Astrocyte of the hippocampus (primary cell): ENCODE measurements around the gene RAB3A.
"Not testable (repeated sequence)": the region's sequence is repeated elsewhere in the genome, so short reads cannot be mapped to it uniquely, and the experiment has no call there.

Experiments
- DNase-seq: peaks from one replicate; pipeline ENCODE4 v3.0.0; 2011; ENCODE audit warnings: low read depth, low spot score

The RAB3A gene

DNA sequence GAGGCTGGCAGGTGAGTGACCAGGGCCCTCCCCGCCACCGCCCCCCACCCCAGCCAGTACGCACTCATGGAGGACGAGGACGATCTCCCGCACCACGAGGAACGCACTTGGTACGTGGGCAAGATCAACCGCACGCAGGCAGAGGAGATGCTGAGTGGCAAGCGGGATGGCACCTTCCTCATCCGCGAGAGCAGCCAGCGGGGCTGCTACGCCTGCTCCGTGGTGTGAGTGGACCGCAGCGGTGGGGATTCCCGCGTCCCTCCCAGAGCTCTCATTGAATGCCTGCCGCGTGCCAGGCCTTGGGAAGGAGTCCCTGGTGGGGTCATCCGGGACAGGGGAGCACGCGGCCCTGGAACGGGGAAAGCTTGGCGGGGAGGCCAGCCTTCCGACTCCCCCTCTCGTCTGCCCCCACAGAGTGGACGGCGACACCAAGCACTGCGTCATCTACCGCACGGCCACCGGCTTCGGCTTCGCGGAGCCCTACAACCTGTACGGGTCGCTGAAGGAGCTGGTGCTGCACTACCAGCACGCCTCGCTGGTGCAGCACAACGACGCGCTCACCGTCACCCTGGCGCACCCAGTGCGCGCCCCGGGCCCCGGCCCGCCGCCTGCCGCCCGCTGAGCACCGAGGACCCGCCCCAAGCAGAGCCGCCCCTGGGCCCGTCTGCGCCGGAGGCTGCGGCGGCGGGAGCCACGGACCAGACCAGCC is 35.0 kb downstream of the RAB3A start:
- no peak for DNase-seq

DNA sequence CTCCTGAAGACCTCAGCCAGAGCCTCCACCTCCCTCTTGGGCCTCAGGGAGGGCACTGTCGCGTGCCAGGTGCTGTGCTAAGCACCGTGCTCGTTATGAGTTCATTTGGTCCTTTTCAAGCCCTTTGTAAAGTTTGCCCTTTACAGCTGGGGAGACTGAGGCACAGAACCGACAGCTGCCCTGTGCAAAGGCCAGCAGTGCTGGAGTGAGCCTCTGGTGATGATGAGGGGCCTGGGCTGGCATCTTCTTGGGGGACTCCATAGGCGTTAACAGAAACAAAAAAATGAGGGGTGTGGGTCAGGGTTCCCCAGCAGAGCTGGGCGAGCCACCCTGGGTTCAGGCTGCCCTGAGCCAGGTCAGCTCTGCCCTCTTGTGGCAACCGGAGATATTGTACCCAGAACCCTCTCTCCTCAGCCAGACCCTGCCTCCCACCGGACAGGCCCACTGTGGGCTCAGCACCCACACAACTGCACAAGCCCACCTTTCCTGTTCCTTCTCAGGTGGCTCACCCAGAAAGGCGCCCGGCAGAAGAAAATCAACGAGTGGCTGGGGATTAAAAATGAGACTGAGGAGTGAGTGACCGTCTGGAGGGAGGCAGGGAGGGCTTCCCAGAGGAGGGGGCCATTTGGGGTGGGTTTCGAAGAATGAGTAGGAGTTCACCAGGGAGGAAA is 35.7 kb downstream of the RAB3A start:
- DNase-seq, result peak; percentile 58

DNA sequence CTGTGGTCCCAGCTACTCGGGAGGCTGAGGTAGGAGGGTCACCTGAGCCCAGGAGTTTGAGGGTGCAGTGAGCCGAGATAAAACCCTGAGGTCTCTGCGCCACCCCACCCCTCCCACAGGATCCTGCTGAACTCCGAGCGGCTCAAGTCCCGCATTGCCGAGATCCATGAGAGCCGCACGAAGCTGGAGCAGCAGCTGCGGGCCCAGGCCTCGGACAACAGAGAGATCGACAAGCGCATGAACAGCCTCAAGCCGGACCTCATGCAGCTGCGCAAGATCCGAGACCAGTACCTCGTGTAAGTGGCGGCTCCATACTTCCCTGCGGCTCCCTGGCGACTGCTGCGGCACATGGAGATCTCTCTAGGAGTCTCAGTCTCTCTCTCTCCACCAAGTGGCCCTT is 36.8 kb downstream of the RAB3A start:
- no peak for DNase-seq

DNA sequence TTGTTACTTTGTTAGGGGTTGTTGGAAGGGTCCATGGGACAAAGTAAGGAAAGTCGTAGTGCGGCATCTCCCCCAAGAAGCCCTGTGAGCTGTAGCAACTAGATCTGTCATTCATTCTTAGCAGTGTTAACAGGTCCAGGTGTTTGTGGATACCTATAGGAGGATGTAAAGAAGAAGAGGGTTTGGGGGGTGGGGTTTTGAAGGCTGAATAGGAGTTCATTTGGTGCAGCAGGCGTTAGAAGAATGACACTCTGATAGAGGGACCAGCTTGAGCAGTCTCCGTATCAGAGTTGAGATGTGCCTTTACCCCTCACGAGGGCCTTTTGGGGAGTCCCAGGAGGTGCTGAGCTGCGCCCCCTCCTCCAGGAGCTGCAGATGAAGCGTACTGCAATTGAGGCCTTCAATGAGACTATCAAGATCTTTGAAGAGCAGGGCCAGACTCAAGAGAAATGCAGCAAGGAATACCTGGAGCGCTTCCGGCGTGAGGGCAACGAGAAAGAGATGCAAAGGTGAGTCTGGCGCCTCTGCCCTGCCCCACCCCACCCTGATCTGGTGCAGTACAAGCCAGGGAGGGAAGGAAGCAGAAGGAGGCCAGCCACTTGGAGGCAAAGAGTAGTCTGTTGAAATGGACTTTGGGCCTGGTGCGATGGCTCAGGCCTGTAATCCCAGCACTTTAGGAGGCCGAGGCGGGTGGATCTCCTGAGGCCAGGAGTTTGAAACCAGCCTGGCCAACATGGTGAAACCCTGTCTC is 37.9 kb downstream of the RAB3A start:
- DNase-seq, result no peak

DNA sequence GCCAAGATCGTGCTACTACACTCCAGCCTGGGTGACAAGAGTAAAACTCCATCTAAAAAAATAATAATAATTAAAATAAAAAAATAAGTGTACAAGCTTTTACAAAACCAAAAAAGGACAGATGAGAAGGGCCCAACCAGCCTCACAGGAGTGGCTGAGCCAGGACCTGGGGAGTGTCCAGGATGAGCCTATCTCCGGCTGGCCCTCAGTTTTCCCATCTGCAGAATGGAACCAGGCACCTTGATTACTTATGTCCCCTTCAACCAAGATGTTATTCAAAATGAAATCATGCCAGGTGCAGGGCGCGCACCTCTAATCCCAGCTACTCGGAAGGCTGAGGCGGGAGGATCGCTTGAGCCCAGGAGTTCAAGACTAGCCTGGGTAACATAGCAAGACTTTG is 39.8 kb downstream of the RAB3A start:
- no peak for DNase-seq

DNA sequence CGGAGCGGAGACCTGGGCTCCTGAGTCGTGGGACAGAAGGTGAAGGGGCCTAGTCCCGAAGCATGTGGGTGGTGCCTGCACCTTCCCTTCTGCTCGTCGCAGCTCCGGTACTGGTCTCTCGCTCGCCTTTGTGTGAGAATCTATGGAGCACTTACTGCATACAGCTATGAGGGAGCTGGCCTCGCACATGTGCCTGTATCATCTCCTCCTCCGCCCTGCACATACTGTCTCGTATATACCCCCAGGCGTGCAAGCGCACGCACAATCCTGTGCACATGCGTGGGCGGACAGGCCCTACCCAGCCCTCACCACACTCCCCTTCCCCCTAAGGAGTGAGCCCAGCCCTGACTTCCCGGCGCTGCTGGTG is 42.2 kb downstream of the RAB3A start:
- DNase-seq, result no peak

DNA sequence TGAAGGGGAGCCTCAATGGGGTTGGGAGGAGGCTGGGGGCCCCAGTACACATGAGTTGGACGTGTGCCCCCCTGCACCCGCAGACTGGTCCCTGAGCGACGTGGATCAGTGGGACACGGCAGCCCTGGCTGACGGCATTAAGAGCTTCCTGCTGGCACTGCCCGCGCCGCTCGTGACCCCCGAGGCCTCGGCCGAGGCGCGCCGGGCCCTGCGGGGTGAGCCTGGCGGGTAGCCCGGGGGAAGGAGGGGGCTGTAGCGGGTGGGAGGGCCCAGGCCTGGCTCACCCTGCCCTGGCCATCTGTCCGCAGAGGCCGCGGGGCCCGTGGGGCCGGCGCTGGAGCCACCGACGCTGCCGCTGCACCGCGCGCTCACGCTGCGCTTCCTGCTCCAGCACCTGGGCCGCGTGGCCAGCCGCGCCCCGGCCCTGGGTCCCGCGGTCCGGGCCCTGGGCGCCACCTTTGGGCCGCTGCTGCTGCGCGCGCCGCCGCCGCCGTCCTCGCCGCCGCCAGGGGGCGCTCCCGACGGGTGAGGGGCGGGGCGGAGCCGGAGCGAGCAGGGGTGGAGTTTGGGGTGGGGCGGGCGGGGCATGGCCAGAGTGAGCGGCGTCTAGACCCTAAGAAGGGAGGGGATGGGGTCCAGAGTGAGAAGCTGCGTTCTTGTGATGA is 42.7 kb downstream of the RAB3A start:
- DNase-seq, result peak; percentile 89

DNA sequence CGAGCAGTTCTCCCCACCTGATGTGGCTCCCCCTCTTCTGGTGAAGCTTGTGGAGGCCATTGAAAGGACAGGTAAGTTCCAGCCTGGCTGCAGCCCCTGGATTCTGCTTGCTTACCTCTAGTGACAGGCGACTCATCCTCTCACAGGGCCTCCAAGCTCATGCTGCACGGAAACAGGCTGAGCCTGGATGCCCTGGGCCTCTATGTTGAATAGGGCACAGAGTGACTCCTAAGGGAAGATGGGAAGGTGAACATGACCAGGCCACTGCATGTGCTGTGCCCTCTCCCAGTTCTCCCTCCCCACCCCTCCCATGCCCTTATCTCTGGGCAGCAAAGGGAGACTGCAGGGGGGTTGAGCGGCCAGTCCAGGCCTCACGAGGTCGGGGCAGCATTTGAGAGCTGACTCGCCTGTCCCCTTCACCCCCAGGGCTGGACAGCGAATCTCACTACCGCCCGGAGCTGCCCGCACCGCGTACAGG is 43.3 kb downstream of the RAB3A start:
- peak; percentile 16 for DNase-seq

DNA sequence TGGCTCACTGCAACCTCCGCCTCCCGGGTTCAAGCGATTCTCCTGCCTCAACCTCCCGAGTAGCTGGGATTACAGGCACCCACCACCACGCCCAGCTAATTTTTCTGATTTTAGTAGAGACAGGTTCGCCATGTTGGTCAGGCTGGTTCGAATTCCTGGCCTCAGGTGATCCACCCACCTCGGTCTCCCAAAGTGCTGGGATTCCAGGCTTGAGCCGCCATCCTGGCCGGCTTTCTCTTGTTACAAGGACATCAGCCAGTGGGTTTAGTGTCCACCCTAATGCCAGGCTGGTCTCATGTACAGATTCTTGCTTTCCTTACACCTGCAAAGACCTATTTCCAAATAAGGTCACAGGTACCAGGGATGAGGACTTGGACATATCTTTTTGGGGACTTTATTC is 44.0 kb downstream of the RAB3A start:
- DNase-seq, result no peak

DNA sequence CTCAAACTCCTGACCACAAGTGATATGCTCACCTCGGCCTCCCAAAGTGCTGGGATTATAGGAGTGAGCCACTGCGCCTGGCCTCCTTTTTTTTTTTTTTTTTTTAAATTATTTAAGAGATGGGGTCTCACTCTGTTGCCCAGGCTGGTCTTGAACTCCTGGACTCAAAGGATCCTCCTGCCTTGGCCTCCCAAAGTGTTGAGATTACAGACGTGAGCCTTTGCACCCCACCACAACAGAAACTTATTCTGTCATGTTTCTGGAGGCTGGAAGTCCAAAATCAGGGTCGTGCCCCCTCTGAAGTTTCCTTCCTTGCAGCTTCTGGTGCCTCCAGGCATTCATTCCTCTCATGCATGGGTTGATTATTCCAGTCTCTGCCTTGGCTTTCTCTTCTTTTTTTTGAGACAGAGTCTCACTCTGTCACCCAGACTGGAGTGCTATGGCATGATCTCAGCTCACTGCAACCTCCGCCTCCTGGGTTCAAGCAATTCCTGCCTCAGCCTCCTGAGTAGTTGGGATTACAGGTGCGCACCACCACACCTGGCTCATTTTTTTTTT is 44.7 kb downstream of the RAB3A start:
- DNase-seq, result not testable (repeated sequence)

DNA sequence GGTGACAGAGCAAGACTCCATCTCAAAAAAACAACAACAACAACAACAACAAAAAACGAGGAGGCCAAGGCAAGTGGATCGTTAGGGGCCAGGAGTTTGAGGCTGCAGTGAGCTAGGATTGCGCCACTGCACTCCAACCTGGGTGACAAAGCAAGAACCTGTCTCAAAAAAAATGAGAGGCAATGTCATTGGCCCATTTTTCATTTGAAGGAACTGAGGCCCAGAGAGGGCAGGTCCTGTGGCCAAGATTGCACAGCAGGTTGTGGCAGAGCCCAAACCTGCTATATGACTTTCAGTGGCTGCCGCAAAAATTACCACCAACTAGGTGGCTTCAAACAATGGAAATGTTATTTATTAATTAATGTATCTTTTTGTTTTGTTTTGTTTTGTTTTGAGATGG is 45.4 kb downstream of the RAB3A start:
- DNase-seq, result no peak

DNA sequence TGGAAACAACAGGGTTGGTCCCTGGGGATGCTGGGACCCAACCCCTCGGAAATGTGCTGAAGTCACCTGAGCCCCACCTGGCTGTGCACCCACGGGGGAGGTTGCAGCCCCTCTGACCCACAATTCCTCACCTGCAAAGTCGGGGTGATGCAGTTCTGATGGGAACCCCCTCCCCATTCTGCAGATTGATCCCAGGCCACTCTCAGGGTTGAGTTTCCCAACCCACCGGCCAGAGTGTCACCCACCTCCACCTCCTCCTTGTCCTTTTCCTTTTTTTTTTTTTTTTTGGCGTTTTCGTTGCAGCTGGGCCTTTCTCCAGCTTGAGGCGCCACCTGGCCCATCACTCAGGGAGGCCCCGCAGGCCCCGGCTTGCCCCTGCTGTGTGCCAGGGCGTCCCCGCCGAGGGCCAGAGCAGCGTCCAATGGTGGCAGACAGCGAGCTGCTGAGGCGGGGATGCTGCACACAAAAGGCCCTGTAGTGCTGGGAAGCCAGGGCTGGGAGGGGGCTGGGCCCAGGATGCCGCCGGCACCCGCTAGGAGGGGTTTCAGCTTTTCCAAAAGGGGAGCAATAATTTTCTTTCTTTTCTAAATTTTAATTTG is 46.3 kb downstream of the RAB3A start:
- peak; percentile 83 for DNase-seq

DNA sequence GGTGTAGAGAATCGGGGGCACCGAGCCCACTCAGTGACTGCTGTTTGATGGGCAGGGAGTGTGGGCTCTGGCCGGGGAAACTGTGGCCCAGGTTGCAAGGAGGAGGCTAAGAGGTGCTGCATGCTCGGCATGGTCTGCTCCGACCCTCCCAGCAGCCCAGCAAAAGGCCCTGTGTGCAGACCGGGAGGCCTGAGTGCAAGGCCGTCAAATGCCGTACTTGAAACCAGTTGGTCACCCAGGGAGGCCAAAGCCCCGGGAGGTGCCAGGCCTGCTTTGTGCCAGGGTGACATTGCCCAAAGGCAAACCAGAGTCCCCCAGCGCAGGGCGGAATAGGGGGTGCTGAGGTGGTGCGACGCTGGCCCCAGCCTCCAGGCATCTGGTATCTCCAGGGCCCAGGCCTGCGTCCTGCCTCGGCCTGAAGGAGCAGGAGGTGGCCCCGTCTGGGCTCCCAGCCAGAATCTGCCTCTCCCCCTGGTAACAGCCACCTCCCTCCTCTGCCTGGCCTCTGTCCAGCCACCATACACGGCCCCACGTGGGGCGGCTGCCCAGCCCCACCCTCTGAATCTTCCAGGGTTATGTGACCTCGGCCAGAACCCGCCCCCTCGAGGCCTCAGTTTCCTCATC is 46.9 kb downstream of the RAB3A start:
- peak; percentile 96 for DNase-seq

DNA sequence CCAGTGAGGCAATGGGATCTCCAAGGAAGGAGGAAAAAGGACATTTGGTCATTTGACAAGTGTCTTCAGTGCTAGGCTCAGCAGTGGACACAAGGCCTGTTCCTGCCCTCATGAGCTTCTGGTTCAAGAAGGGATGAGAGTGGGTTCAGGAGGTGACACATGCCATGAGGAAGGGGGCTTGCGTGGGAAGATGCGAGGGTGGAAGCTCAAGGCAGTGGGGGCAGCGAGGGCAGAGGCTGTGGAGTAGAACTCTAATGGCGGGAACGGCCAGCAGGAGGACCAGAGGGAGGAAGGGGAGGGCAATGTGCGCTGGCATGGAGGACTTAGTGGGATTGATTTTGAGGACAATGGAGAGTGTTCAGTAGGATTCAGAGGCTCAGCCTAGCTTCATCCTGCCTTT is 47.6 kb downstream of the RAB3A start:
- no peak for DNase-seq

DNA sequence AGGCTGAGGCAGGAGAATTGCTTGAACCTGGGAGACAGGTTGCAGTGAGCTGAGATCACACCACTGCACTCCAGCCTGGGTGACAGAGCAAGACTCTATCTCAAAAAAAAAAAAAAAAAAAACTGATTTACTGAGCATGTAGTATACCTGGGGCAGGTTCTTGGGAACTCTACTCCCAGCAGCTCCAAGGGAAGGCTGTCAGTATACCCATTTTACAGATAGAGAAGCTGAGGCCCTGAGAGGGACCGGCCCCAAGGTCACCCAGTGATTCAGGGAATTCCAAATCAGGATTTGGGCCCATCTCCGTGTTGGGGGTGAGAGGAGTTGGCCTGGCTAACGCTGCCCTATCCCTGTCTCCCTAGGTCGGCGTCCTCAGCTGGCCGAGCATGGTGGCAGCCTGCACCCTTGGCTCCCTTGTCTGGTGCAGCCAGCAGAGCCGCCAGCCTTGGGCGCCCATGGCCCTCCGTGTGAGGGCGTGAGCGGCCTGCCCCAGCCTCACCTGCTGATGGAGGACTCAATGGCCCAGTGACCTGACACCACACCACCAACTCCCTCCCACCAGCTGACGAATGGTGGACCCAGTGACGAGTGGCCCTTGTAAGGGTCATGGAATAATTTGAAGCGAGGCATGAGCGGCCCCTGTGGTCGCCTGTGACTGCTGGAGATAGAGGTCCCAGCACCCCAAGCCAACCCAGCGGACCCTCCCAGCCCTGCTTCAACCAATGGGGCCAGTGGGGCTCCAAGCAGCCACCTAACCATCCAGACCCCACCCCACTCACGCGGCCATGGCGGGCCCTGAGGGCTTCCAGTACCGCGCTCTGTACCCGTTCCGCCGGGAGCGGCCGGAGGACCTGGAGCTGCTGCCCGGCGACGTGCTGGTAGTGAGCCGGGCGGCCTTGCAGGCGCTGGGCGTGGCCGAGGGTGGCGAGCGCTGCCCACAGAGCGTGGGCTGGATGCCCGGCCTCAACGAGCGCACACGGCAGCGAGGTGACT is 48.5 kb downstream of the RAB3A start:
- no peak for DNase-seq

DNA sequence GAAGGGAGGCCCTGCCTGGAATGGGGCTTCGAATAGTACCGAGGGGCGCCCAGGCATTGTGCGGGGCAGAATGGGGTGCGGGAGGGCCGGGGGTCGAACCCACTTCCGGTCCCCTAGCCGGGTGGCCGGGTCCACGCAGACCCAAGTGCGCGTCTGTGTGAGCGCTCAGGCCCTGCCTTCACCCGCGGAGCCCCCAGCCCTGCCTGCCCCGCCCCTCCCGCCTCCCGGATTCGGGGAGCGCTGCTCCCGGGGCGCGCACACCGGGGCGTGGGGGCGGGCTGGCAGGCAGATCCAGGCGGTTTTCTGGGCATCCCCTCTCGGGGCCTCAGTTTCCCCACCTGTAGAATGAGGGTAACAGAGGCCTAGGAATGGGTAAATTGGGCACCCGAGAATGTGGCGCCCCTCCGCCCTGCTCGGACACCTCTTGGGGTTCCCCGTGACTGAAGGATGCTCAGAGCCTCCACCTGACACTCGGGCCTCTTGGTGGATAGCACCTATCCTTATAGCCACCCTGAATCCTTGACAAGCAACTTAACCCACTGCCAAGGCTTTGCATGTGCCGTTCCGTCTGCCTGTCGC is 50.2 kb downstream of the RAB3A start:
- no peak for DNase-seq

DNA sequence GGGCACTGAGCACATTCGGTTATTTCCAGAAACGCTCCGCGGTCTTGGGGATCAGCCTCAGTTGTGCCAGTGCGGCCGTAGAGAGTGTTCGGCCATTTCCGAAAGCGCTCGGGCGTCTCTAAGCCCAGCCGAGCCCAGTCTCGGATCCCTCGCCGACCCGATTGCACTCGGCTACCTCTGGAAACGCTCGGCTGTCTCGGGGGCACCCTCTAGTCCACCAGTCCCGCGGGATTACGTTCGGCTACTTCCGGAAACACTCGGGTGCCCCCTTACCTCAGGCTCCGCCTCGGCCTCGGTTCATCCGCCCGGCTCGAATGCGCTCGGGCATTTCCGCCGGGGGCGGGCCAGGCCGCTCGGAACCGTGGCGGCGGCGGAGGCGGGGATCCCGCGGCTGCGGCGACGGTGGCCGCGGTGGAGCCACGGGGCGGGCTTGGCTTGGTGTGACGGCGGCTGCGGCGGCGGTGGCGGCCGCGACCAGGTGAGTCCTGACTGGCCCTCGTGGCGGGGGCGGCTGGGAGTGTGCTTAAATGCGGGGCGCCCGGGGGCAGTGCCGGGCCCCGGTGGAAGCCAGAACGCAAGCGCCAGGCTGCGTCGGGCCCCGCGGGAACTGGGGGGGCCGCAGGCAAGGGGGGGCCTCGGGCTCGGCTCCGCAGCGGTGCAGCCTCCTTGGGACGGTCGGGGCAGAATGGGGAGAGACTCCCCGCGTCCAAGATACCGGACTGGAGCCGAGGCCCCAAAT is 50.9 kb downstream of the RAB3A start, which contains the start of gene PIK3R2:
Gene PIK3R2, plus strand, starts transcription at position 347 of the 739 bp plus-strand sequence. CDS start 2,717 bp downstream, outside the sequence.
- peak; percentile 100 for DNase-seq

DNA sequence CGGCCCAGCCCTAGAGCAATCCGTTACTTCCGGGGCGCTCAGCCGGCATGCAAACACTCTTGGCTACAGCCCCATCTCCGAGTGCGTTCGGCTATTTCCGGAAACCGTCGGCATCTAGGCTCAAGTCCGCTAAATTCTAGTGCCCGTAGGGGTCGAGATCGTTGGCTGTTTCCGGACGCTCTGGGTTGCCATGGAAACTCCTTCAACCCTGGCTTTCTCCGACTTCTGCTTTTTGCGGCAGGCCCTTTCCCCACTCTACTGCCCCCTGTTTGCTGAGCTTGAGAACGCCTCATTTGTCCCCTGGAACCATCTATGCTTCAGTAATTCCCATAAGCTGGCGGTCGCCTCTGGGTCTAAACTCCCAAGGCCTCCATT is 51.4 kb downstream of the RAB3A start:
- peak; percentile 98 for DNase-seq
